HEK293 (cell line): Measurements from ENCODE around the gene ADAMTS12.

Source experiments
- CTCF ChIA-PET: fragments of 350-600 bp; formaldehyde crosslinking; extraction: SDS; loops from one replicate; lab custom pipeline; 2021; ENCODE audit warnings: antibody characterized with exemption; lab: Yijun Ruan, JAX
- POLR2A ChIA-PET: fragments of 300-600 bp; formaldehyde crosslinking; extraction: SDS; loops from one replicate; lab custom pipeline; 2020; ENCODE audit warnings: antibody characterized with exemption, inconsistent platforms; lab: Yijun Ruan, JAX
- H3K27ac ChIP-seq: fragments of 200-500 bp; sonication (Bioruptor generic); 2 replicates; pipeline ENCODE4 v1.5.1; 2014; ENCODE audit warnings: low read depth, low read length, control low read depth, inconsistent platforms; ENCODE audit errors: extremely low read depth
- H3K36me3 ChIP-seq, 2 experiments: fragments of 200-500 bp in 1 of 2; sonication (Bioruptor generic) in 1 of 2; 1 replicate in 1 of 2; 2 replicates in 1 of 2; pipeline ENCODE4 v1.5.1; 2014 to 2017; ENCODE audit warnings: inconsistent platforms in 2 of 2, low read length in 2 of 2; ENCODE audit not compliant: control insufficient read depth in 2 of 2, insufficient read depth in 1 of 2
- H3K4me1 ChIP-seq: fragments of 200-500 bp; sonication (Bioruptor generic); 2 replicates; pipeline ENCODE4 v1.5.1; 2014; ENCODE audit warnings: mild to moderate bottlenecking, low read length, inconsistent platforms; ENCODE audit not compliant: control insufficient read depth, insufficient read depth
- H3K4me3 ChIP-seq: 2 replicates; pipeline ENCODE4 v1.5.1; 2011; ENCODE audit warnings: low read depth, mild to moderate bottlenecking, control low read depth, low read length, moderate library complexity
- H3K9me3 ChIP-seq: fragments of 200-500 bp; sonication (Bioruptor generic); 2 replicates; pipeline ENCODE4 v1.5.1; 2014; ENCODE audit warnings: low read depth, low read length, inconsistent platforms; ENCODE audit not compliant: control insufficient read depth, insufficient read depth
- HOXC10 ChIP-seq: sonication (generic); formaldehyde crosslinking; IDR thresholded peaks from 2 replicates; pipeline ENCODE4 v1.8.1; 2023; ENCODE audit warnings: mild to moderate bottlenecking, missing genetic modification reagents
- ZNF10 ChIP-seq: fragments of 450-650 bp; formaldehyde crosslinking; IDR thresholded peaks from 2 replicates; pipeline ENCODE4 v1.5.1; 2017; ENCODE audit warnings: missing biosample characterization, missing genetic modification characterization
- ZNF138 ChIP-seq: fragments of 450-650 bp; formaldehyde crosslinking; IDR thresholded peaks from 2 replicates; pipeline ENCODE4 v1.5.1; 2016; ENCODE audit warnings: missing biosample characterization, missing genetic modification characterization, borderline replicate concordance
- ZNF175 ChIP-seq: fragments of 450-650 bp; formaldehyde crosslinking; IDR thresholded peaks from 2 replicates; pipeline ENCODE4 v1.5.1; 2016; ENCODE audit warnings: missing biosample characterization, missing genetic modification characterization
- ZNF274 ChIP-seq, 2 experiments: fragments of 200-500 bp in 1 of 2; fragments of 450-650 bp in 1 of 2; sonication (Bioruptor generic) in 1 of 2; formaldehyde crosslinking in 1 of 2; IDR thresholded peaks; 2 replicates each; pipeline versions ENCODE4 v1.5.1 to v1.6.1; 2014 to 2016; ENCODE audit warnings: borderline replicate concordance in 1 of 2, inconsistent platforms in 1 of 2, low read length in 1 of 2, missing biosample characterization in 1 of 2, missing genetic modification characterization in 1 of 2
- ZNF48 ChIP-seq: fragments of 450-650 bp; formaldehyde crosslinking; IDR thresholded peaks from 2 replicates; pipeline ENCODE4 v1.5.1; 2016; ENCODE audit warnings: missing biosample characterization, missing genetic modification characterization
- ZNF529 ChIP-seq: fragments of 450-650 bp; formaldehyde crosslinking; IDR thresholded peaks from 2 replicates; pipeline ENCODE4 v1.5.1; 2017; ENCODE audit warnings: missing genetic modification characterization, missing biosample characterization; ENCODE audit not compliant: insufficient replicate concordance
- ZNF571 ChIP-seq: fragments of 450-650 bp; formaldehyde crosslinking; IDR thresholded peaks from 2 replicates; pipeline ENCODE4 v1.5.0; 2017; ENCODE audit warnings: missing biosample characterization, missing genetic modification characterization
- ZNF837 ChIP-seq: fragments of 450-650 bp; formaldehyde crosslinking; IDR thresholded peaks from 2 replicates; pipeline ENCODE4 v1.5.1; 2016; ENCODE audit warnings: missing biosample characterization, missing genetic modification characterization
- ZXDB ChIP-seq: fragments of 450-650 bp; formaldehyde crosslinking; IDR thresholded peaks from 2 replicates; pipeline ENCODE4 v1.5.1; 2016; ENCODE audit warnings: missing biosample characterization, missing genetic modification characterization
- TF ChIP-seq, protein P1 (sequence below): fragments of 450-650 bp; formaldehyde crosslinking; IDR thresholded peaks from 2 replicates; pipeline ENCODE4 v1.5.1; 2017; ENCODE audit warnings: missing biosample characterization, missing genetic modification characterization
- TF ChIP-seq, protein P2 (sequence below): fragments of 450-650 bp; formaldehyde crosslinking; IDR thresholded peaks from 2 replicates; pipeline ENCODE4 v1.5.1; 2016; ENCODE audit warnings: missing biosample characterization, missing genetic modification characterization
- TF ChIP-seq, protein P3 (sequence below): fragments of 450-650 bp; formaldehyde crosslinking; IDR thresholded peaks from 2 replicates; pipeline ENCODE4 v1.5.1; 2017; ENCODE audit warnings: missing biosample characterization, missing genetic modification characterization
- TF ChIP-seq, protein P4 (sequence below): fragments of 450-650 bp; formaldehyde crosslinking; IDR thresholded peaks from 2 replicates; pipeline ENCODE4 v1.5.1; 2017; ENCODE audit warnings: missing biosample characterization, missing genetic modification characterization
- TF ChIP-seq, protein P5 (sequence below): fragments of 450-650 bp; formaldehyde crosslinking; IDR thresholded peaks from 2 replicates; pipeline ENCODE4 v1.5.0; 2017; ENCODE audit warnings: missing biosample characterization, missing genetic modification characterization, borderline replicate concordance

The ADAMTS12 gene

DNA sequence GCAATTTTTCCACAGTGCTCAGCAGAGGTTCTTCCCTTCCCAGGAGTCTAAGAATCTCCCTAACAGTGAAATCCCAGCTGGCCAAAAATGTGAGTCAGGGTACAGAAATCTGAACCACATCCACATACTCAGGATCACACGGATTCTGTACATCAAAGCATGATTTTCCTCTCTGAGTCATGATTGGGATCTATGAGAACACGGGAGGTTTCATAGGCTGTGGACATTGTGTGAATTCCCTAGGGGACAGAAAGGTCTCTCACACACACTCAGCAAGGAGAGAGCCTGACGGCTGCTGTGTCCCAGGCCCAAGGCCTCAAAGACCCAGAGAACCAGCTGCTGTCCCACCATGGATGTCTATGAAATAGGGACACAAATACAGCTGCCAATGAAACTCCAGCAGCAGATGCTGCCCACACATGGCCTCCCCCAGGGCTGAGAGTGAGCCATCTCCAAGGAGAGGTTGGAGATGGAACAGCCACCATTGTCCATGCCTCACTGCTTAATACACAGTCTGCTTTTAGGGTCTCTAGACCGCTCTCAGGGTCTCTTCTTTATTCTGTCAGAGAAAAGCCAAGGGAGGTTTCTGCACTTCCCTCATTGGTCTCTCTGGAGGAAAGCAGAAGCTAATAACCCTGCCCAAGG is 102.7 kb downstream of the ADAMTS12 start (continued):
- TF ChIP-seq, protein P1, sequence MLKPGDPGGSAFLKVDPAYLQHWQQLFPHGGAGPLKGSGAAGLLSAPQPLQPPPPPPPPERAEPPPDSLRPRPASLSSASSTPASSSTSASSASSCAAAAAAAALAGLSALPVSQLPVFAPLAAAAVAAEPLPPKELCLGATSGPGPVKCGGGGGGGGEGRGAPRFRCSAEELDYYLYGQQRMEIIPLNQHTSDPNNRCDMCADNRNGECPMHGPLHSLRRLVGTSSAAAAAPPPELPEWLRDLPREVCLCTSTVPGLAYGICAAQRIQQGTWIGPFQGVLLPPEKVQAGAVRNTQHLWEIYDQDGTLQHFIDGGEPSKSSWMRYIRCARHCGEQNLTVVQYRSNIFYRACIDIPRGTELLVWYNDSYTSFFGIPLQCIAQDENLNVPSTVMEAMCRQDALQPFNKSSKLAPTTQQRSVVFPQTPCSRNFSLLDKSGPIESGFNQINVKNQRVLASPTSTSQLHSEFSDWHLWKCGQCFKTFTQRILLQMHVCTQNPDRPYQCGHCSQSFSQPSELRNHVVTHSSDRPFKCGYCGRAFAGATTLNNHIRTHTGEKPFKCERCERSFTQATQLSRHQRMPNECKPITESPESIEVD (tag by site-specific recombination), result no peak
- no peak for TF ChIP-seq ZNF274 (IDR thresholded peaks at IDR 0.05; ENCODE audit: low read length)
- TF ChIP-seq ZNF274 (tag by site-specific recombination; IDR thresholded peaks at IDR 0.05; ENCODE audit: borderline replicate concordance), result no peak
- no peak for TF ChIP-seq ZNF571 (tag by site-specific recombination)

DNA sequence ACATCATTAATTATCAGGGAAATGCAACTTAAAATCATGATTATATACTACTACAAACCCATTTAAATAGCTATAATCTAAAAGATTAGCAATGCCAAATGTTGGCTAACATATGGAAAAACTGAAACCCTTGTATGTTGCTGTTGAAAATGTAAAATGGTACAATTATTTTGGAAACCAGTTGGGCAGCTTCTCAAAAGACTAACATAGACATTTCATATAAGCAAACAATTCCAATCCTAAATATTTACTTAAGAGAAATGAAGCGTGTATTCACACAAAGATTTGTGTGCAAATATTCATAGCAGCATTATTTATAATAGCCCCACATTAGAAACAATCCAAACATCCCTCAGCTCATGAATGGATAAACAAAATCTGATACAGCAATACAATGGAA is 106.2 kb downstream of the ADAMTS12 start:
- Histone ChIP-seq H3K36me3 (no peaks in the 10 kb centered on the region), H3K4me1 (no peaks in the 10 kb centered on the region), H3K4me3 (no peak overlapping the region), H3K27ac (no peak overlapping the region), H3K9me3 (no peaks in the 10 kb centered on the region; the same call in 1 of the 2 replicates)
- CTCF ChIA-PET, result no interaction called here
- POLR2A ChIA-PET, result no interaction called here
- no peak for TF ChIP-seq ZNF48 (tag by site-specific recombination)
- TF ChIP-seq, protein P2, sequence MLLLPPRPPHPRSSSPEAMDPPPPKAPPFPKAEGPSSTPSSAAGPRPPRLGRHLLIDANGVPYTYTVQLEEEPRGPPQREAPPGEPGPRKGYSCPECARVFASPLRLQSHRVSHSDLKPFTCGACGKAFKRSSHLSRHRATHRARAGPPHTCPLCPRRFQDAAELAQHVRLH (tag by site-specific recombination), result no peak
- TF ChIP-seq ZNF837 (tag by site-specific recombination), result no peak

DNA sequence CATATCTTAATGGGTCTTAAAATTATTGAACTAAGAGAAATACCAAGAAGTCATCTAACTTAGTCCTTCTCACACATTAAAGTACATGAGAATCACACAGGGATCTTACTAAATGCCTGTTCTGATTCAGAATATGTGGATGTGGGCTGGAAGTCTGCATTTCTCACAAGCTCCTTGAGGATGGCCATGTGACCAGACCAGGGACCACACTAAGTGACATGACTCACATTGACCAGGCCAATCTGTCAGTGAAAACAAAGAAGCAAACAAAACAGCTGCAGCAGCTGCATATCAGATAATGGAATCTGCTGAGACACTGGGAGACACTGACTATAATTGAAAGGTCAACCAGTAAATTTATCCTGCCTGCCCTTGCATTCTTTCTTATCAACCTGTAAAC is 110.5 kb downstream of the ADAMTS12 start:
- H3K36me3 ChIP-seq, result no peaks in the 10 kb centered on the region
- no peak overlapping the region for H3K27ac ChIP-seq
- POLR2A ChIA-PET, result no interaction called here
- H3K4me3 ChIP-seq, result no peak overlapping the region
- CTCF ChIA-PET, result no interaction called here
- H3K4me1 ChIP-seq, result no peaks in the 10 kb centered on the region
- H3K9me3 ChIP-seq, result peaks cover 4% of the 10 kb centered on the region
- TF ChIP-seq ZXDB (tag by site-specific recombination), result no peak
- TF ChIP-seq ZNF529 (tag by site-specific recombination), result no peak
- TF ChIP-seq, protein P3, sequence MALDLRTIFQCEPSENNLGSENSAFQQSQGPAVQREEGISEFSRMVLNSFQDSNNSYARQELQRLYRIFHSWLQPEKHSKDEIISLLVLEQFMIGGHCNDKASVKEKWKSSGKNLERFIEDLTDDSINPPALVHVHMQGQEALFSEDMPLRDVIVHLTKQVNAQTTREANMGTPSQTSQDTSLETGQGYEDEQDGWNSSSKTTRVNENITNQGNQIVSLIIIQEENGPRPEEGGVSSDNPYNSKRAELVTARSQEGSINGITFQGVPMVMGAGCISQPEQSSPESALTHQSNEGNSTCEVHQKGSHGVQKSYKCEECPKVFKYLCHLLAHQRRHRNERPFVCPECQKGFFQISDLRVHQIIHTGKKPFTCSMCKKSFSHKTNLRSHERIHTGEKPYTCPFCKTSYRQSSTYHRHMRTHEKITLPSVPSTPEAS (tag by site-specific recombination), result no peak
- no peak for TF ChIP-seq ZNF10 (tag by site-specific recombination)
- TF ChIP-seq, protein P4, sequence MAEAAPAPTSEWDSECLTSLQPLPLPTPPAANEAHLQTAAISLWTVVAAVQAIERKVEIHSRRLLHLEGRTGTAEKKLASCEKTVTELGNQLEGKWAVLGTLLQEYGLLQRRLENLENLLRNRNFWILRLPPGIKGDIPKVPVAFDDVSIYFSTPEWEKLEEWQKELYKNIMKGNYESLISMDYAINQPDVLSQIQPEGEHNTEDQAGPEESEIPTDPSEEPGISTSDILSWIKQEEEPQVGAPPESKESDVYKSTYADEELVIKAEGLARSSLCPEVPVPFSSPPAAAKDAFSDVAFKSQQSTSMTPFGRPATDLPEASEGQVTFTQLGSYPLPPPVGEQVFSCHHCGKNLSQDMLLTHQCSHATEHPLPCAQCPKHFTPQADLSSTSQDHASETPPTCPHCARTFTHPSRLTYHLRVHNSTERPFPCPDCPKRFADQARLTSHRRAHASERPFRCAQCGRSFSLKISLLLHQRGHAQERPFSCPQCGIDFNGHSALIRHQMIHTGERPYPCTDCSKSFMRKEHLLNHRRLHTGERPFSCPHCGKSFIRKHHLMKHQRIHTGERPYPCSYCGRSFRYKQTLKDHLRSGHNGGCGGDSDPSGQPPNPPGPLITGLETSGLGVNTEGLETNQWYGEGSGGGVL (tag by site-specific recombination), result no peak
- TF ChIP-seq, protein P5, sequence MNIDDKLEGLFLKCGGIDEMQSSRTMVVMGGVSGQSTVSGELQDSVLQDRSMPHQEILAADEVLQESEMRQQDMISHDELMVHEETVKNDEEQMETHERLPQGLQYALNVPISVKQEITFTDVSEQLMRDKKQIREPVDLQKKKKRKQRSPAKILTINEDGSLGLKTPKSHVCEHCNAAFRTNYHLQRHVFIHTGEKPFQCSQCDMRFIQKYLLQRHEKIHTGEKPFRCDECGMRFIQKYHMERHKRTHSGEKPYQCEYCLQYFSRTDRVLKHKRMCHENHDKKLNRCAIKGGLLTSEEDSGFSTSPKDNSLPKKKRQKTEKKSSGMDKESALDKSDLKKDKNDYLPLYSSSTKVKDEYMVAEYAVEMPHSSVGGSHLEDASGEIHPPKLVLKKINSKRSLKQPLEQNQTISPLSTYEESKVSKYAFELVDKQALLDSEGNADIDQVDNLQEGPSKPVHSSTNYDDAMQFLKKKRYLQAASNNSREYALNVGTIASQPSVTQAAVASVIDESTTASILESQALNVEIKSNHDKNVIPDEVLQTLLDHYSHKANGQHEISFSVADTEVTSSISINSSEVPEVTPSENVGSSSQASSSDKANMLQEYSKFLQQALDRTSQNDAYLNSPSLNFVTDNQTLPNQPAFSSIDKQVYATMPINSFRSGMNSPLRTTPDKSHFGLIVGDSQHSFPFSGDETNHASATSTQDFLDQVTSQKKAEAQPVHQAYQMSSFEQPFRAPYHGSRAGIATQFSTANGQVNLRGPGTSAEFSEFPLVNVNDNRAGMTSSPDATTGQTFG, result no peak
- TF ChIP-seq HOXC10 (CRISPR knock-in tag), result no peak
- no peak for TF ChIP-seq ZNF138 (tag by site-specific recombination)
- TF ChIP-seq ZNF175 (tag by site-specific recombination), result no peak
